Keratinocyte (primary cell): ENCODE measurements around the gene USP4. TPM values are rescaled to one million over a fixed set of nuclear protein-coding genes. Genes with fewer than 3 reads are reported as not detected.

Experiments used
- DNase-seq: peaks from one replicate; pipeline ENCODE4 v3.0.0-alpha.2; 2011; ENCODE audit warnings: low read depth, missing footprints, low spot score
- FAIRE-seq: peaks from 2 replicates; lab custom pipeline; 2011; peaks lifted over from hg19 to GRCh38; lab: Jason Lieb, UNC
- H2AFZ ChIP-seq: 2 replicates; pipeline ENCODE4 v1.6.0; 2012; ENCODE audit warnings: low read length, control low read depth, inconsistent platforms; ENCODE audit not compliant: control insufficient read depth
- H3K27ac ChIP-seq: 2 replicates; pipeline ENCODE4 v1.5.1; 2011; ENCODE audit warnings: low read length; ENCODE audit not compliant: control insufficient read depth, insufficient read depth
- H3K27me3 ChIP-seq: 3 replicates; pipeline ENCODE4 v1.6.0; 2011; ENCODE audit warnings: low read length; ENCODE audit not compliant: control insufficient read depth, insufficient read depth; ENCODE audit errors: extremely low read depth
- H3K36me3 ChIP-seq, 2 experiments: 2 replicates in 1 of 2; 3 replicates in 1 of 2; pipeline ENCODE4 v1.5.1; 2011; ENCODE audit warnings: low read length in 2 of 2, mild to moderate bottlenecking in 1 of 2; ENCODE audit not compliant: control insufficient read depth in 2 of 2, insufficient read depth in 2 of 2; ENCODE audit errors: extremely low read depth in 1 of 2
- H3K4me1 ChIP-seq: 3 replicates; pipeline ENCODE4 v1.5.1; 2011; ENCODE audit warnings: low read length; ENCODE audit not compliant: control insufficient read depth, insufficient read depth; ENCODE audit errors: extremely low read depth
- H3K4me2 ChIP-seq: 3 replicates; pipeline ENCODE4 v1.6.0; 2011; ENCODE audit warnings: low read depth, low read length; ENCODE audit not compliant: control insufficient read depth, insufficient read depth; ENCODE audit errors: extremely low read depth
- H3K4me3 ChIP-seq, 3 experiments: fragments of 200-600 bp in 1 of 3; sonication (generic) in 1 of 3; 2 replicates in 2 of 3; 3 replicates in 1 of 3; pipeline ENCODE4 v1.5.1; 2011 to 2016; ENCODE audit warnings: low read length in 3 of 3, mild to moderate bottlenecking in 3 of 3, control low read depth in 2 of 3, inconsistent platforms in 1 of 3, low read depth in 1 of 3, mixed read lengths in 1 of 3, mixed run types in 1 of 3, moderate library complexity in 1 of 3; ENCODE audit not compliant: control insufficient read depth in 2 of 3, insufficient read depth in 2 of 3; ENCODE audit errors: extremely low read depth in 1 of 3
- H3K79me2 ChIP-seq: 2 replicates; pipeline ENCODE4 v1.6.0; 2012; ENCODE audit warnings: low read length; ENCODE audit not compliant: control insufficient read depth, insufficient read depth
- H3K9ac ChIP-seq: 3 replicates; pipeline ENCODE4 v1.6.0; 2011; ENCODE audit warnings: low read length; ENCODE audit not compliant: control insufficient read depth, insufficient read depth; ENCODE audit errors: extremely low read depth
- H3K9me1 ChIP-seq: 3 replicates; pipeline ENCODE4 v1.6.0; 2011; ENCODE audit warnings: low read length; ENCODE audit not compliant: control insufficient read depth, insufficient read depth; ENCODE audit errors: extremely low read depth
- H3K9me3 ChIP-seq: 2 replicates; pipeline ENCODE4 v1.5.1; 2012; ENCODE audit warnings: low read depth, low read length; ENCODE audit not compliant: control insufficient read depth
- H4K20me1 ChIP-seq: 3 replicates; pipeline ENCODE4 v1.6.0; 2011; ENCODE audit warnings: low read length; ENCODE audit not compliant: control insufficient read depth, insufficient read depth; ENCODE audit errors: extremely low read depth
- CTCF ChIP-seq, 3 experiments: IDR thresholded peaks in 1 of 3; conservative IDR thresholded peaks in 1 of 3; optimal IDR thresholded peaks in 1 of 3; 2 replicates in 2 of 3; 3 replicates in 1 of 3; pipeline versions ENCODE3 to v1.5.1; 2011; ENCODE audit warnings: low read length in 3 of 3, mild to moderate bottlenecking in 3 of 3, moderate library complexity in 2 of 3, control low read depth in 1 of 3, inconsistent platforms in 1 of 3; ENCODE audit not compliant: insufficient read depth in 2 of 3; ENCODE audit errors: extremely low read depth in 1 of 3
- EZH2 ChIP-seq: IDR thresholded peaks from one replicate; pipeline ENCODE4 v1.6.1; 2012; ENCODE audit warnings: inconsistent platforms, mild to moderate bottlenecking, low read length, moderate library complexity
- dilution Hi-C: fragments of 300-500 bp; cut with MboI; formaldehyde crosslinking; loops from one replicate; pipeline ENCODE4 v1.7.0; 2020; ENCODE audit warnings: low sequenced_read_pairs; ENCODE audit not compliant: extremely low pct_ligation_motif_present
- polyA plus RNA-seq, 5 experiments: library from polyadenylated mRNA; depleted of rRNA in 3 of 5; stranded (reverse) in 3 of 5; stranded (forward) in 1 of 5; unstranded in 1 of 5; fragments of >200 nt; gene quantifications; 1 replicate in 1 of 5; 2 replicates in 3 of 5; 3 replicates in 1 of 5; pipeline versions ENCODE4 v1.2.1 to v1.2.3, GENCODE V29; 2011 to 2012; ENCODE audit warnings: missing spikeins in 2 of 5, low read depth in 1 of 5, low replicate concordance in 1 of 5

USP4 gene
- polyA plus RNA-seq, 1 donor (not counting 4 experiments of a cell fraction or from before 2014, with no cell fraction given): 47.8 TPM

GRCh38 chr3:49271047-49271446 lies 68.8 kb downstream of the USP4 start:
- Histone ChIP-seq H3K79me2 (no peaks in the 10 kb centered on the region), H3K9ac (no peak overlapping the region), H3K4me1 (peaks cover under 1% of the 10 kb centered on the region), H3K4me3 (no peak overlapping the region), H2AFZ (no peak overlapping the region), H3K9me1 (no peaks in the 10 kb centered on the region), H3K27me3 (no peaks in the 10 kb centered on the region), H3K27ac (no peak overlapping the region), H3K9me3 (no peaks in the 10 kb centered on the region), H3K4me2 (no peak overlapping the region), H3K36me3 (peaks cover 10 to 13% of the 10 kb centered on the region in 2 experiments), H4K20me1 (no peaks in the 10 kb centered on the region)
- FAIRE-seq (no peak), DNase-seq (no peak)
- no peak for TF ChIP-seq CTCF (optimal IDR thresholded peaks at IDR 0.05 in 1 of 3, IDR thresholded peaks at IDR 0.05 in 1 of 3, conservative IDR thresholded peaks at IDR 0.05 in 1 of 3; ENCODE audit: extremely low read depth in 1 of 3, insufficient read depth in 2 of 3, low read length in 3 of 3)
- TF ChIP-seq EZH2: no peak
- dilution Hi-C loops: no loop called here

GRCh38 chr3:49270156-49270500 lies 69.7 kb downstream of the USP4 start:
- no peaks in the 10 kb centered on the region for H3K79me2 ChIP-seq
- H4K20me1 ChIP-seq: no peaks in the 10 kb centered on the region
- H3K27ac ChIP-seq: no peak overlapping the region
- H3K4me2 ChIP-seq: no peak overlapping the region
- H3K4me3 ChIP-seq: no peak overlapping the region
- H3K9ac ChIP-seq: no peak overlapping the region
- no peaks in the 10 kb centered on the region for H3K27me3 ChIP-seq
- no peaks in the 10 kb centered on the region for H3K9me1 ChIP-seq
- no peaks in the 10 kb centered on the region for H3K4me1 ChIP-seq
- dilution Hi-C loops: no loop called here
- H2AFZ ChIP-seq: no peak overlapping the region
- TF ChIP-seq EZH2 (no peak), CTCF (optimal IDR thresholded peaks at IDR 0.05 in 1 of 3, IDR thresholded peaks at IDR 0.05 in 1 of 3, conservative IDR thresholded peaks at IDR 0.05 in 1 of 3; ENCODE audit: extremely low read depth in 1 of 3, insufficient read depth in 2 of 3, low read length in 3 of 3) (no peak)
- no peaks in the 10 kb centered on the region for H3K9me3 ChIP-seq
- no peak for FAIRE-seq
- peaks cover 10 to 13% of the 10 kb centered on the region in 2 experiments for H3K36me3 ChIP-seq
- DNase-seq: no peak
